GM18873 (cell line): Measurements from ENCODE around the gene THSD4.
"Not testable (repeated sequence)": the region's sequence is repeated elsewhere in the genome, so short reads cannot be mapped to it uniquely, and the experiment has no call there.

Experiments
- ATAC-seq: cut with Tn5 transposase; IDR thresholded peaks from one replicate; pipeline ENCODE4 v1.9.1; 2021; ENCODE audit warnings: mild to moderate bottlenecking, moderate library complexity, moderate number of reproducible peaks; ENCODE audit not compliant: unreplicated experiment, low FRiP score

Gene THSD4

DNA sequence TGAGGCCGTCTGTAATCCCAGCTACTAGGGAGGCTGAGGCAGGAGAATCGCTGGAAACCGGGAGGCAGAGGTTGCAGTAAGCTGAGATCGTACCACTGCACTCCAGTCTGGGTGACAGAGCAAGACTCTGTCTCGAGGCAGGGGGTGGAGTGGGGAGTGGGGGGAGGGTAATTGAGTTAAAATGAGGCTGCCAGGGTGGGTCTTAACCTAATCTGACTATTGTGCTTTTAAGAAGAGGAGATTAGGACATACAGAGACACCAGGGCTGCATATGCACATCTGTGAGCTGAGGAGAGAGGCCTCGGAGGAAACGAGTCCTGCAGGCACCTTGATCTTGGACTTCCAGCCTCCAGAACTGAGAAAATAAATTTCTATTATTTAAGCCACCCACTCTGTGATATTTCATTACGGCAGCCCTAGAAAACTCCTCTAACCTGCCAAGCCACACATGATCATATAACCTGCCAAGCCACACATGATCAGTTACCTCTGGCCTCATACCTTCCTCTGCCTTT is 197.0 kb downstream of the THSD4 start:
- no peak for ATAC-seq

DNA sequence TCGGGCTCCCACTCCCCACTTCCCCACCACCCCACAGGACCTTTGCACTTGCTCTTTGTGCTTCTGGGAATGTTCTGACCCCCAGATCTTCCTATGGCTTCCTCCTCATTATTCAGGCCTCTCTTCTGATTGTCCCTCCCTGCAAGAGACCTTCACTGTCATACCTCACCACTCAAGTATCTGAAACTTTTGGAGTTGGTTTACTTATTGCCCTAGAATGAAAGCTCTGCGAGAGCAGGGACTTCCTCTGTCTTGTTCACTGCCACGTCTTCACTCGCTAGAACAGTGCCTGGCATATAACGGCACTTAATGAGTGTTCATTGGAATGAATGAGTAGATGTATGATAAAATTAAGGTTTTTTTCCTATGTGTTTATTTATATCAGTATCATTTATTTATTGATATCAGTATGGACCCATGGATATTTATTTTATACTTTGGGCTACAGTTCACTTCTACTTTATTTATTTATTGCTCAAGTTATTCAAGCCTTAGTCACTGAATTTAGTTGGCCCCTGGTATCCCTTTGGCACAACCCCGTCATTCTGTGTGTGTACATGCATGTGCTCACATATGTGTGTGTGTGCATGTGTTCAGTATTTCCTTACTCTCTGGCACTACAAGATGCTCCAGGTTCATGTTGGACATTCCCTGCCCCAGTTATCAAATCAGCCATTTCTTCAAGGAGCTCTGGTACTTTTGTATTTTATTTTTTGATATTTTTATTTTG is 197.6 kb downstream of the THSD4 start:
- ATAC-seq = no peak

DNA sequence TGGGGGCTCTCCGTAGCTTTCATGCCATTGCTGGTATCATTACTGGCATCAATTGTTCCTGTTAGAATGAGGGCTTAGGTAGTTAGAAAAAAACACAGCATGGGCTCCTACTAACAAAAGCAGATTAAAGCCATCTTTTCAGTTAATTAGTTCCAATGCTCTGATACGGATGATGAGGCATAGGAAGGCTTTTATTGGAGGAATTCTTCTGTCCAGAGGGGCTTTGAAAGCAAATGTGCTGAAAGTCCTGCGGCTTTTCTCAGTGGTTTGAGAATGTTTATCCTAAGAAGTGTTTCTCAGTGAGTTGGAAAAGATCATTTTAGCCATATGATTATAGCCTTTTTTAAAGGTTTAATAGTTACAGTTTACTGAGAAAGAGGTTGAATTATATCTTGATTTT is 198.5 kb downstream of the THSD4 start:
- ATAC-seq = no peak

DNA sequence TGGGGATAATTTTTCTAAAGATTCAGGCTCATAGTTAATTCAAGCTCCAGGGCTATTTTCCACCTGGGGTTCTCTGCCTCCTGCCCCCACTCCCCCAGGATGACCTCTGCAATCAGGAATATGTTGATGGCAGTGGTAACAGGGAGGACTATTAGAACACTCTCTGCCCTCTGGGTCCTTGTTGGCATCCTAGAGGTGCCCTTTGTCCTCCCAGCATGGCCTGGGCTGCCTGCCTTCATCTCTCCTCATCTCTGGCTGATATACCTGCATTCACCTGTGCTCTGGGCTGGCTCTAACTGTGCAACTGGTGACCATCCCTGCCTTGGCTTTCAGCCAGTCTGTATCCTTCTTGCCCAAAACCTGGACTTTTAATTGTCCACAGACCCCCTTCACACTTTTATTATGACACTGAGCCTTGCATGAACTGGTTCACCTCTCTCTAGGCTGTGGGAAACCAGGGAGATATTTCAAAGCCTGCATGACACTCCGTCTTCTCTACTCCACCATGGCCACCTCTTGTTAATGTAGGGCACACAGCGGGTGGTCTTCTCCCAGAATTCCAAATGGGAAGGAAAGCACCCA is 199.8 kb downstream of the THSD4 start:
- no peak for ATAC-seq

DNA sequence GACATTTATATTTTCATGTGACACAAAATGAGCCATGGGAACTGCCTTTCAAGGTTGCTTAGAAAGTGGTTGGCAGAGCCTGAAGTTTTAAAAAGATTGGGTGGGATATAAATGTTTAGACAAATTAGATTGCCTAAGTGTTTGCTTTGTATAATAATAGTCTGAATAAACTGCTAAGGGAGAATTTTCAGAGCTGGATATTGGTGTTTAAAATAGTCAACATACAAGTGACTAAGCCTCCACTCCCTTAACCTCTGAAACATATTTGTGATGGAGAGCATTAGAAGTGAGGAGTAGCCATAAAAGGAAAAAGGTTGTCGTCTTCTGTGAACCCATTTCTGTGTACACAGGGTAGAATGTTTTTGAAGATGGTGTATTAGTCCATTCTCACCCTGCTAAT is 201.6 kb downstream of the THSD4 start:
- no peak for ATAC-seq

DNA sequence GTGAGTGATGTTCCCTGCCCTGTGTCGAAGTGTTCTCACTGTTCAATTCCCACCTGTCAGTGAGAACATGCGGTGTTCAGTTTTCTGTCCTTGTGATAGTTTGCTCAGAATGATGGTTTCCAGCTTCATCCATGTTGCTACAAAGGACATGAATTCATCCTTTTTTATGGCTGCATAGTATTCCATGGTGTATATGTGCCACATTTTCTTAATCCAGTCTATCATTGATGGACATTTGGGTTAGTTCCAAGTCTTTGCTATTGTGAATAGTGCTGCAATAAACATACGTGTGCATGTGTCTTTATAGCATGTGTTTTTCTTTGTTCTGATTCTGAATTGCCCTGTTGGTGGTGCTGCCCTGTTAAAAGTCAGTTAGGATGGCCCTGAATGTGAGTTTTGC is 204.2 kb downstream of the THSD4 start:
- not testable (repeated sequence) for ATAC-seq

DNA sequence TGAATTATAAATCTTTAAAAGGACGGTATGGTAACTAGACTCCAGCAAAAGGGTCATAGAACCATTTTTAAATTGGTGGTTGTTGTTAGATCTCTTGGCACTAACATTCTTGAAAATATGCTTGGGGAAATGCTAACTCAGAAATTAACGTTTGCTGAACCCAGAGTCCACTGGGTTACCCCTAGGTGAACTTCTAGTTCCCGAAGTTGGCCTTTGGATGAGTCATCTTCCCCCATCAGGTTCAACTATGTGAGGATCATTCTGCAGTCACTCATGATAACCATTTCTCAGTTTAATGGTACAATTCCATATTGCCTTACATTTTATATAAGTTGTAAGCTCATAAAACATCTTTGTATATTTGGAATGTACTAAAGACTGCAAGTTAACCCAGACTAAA is 204.7 kb downstream of the THSD4 start:
- ATAC-seq = no peak

DNA sequence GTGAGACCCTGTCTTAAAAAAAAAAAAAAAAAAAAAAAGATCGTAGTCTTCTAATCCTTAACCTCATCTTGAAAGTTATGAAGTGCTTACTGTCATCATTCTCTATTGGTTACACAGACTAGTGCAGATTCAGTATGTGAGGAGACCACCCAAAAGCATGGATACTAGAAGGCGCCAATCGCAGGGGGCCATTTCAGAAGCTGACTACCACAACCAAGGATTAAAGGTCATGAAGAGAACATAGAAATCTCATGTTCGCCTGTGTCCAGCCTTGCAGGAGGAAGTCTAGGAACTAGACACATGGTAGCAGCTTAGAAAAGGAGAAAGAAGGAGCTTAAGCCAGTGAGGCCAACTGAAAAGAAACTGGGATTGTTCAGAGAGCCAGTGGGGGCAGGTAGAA is 207.8 kb downstream of the THSD4 start:
- no peak for ATAC-seq

DNA sequence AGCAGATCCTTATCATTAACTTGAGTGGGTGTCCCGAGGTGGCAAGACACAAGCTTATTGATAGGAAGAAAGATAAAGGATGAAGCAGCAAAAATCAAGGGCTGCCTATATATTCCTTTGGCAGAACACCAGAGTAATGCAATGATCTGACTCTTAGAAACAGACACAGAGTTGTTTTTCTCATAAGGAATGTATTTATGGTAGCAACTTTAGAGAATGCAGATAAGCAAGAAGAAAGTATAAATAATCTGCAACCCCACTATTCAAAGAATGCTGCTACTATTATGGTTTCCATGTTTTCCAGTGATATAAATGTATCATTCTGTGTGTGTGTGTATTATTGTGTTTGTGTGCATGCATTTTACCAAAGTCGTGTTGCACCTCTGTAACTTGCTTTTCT is 208.3 kb downstream of the THSD4 start:
- no peak for ATAC-seq

DNA sequence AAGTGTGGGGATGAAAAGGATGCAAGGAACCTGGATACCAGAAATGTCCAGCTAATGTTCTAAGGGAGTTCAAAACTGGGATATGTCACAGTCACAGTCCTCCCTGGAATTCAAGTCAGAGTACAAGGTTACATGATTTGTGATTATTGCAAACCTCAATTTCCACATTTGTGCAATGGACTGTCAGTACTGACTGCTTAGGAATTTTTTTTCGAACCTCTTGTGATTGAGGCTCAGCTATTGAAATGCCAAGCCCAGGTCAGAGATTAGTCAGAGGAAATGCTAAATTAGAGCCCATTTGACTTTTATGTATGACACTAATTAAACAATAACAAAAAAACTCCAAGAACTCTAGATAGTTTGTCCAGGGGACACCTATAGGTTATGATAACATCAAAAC is 210.2 kb downstream of the THSD4 start:
- ATAC-seq = no peak

DNA sequence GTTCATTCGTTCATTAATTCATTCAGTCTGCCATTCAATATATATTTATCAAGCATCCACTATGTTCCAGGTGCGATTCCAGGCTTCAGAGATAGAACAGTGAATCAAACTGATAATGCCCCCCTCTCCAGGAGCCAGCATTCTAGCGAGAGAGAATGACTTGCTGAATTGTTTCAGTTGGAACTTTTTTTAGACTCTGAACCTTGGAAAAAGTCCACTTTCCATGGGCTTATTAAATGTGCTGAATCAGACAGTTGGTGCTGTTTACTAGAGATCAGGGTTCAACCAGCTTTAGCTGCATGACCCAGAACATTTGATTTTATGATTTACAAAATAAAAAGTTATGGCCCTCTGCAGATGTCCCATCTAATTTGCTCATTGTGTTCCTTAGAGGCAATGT is 213.2 kb downstream of the THSD4 start:
- no peak for ATAC-seq

DNA sequence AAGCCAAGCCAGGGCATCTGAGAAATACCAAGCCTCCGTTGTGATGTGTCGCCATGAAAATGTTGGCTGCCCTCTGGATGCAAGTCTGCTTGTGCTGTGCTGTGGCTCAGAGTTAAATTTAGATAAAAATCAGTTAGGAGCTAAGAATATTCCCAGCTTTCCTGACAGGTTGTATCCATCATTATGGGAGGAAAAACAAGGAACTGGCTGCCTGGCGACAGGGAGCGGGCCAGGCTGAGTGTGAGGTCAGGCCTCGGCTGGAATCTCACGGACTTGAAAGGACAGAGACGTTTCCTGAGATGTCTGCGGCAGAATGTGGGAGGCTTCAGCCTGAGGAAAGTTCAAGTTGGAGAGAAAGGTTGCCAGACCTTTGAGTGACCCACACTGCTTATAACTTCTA is 213.8 kb downstream of the THSD4 start:
- no peak for ATAC-seq

DNA sequence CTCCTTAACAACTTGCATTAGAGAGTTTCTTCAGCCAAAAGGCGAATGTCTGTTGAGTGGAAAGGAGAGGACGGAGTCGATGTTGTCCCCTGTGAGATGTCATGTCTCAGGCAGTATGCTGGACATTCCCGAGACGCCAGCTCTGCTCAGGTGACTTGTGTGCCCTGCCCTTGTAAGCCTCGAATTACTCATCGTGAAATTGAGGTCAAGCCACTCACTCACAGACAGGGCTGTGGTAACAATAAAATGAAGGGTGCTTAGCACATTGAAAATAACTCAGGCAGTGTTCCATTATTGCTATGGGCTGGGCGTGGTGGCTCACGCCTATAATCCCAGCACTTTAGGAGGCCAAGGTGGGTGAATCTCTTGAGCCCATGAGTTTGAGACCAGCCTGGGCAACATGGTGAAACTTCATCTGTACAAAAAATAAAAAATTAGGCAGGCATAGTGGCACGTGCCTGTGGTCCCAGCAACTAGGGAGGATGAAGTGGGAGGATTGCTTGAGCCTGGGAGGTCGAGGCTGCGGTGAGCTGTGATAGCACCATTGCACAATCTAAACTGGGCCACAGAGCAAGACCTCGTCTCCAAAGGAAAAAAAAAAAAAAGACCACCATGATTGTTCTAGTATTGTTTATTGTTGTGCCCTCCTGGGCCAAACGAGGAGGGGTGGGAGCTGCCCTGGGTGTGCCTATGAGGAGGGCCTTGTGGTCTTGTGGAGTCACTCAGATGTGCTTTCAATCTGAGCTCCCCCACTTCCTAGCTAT is 214.4 kb downstream of the THSD4 start:
- no peak for ATAC-seq

DNA sequence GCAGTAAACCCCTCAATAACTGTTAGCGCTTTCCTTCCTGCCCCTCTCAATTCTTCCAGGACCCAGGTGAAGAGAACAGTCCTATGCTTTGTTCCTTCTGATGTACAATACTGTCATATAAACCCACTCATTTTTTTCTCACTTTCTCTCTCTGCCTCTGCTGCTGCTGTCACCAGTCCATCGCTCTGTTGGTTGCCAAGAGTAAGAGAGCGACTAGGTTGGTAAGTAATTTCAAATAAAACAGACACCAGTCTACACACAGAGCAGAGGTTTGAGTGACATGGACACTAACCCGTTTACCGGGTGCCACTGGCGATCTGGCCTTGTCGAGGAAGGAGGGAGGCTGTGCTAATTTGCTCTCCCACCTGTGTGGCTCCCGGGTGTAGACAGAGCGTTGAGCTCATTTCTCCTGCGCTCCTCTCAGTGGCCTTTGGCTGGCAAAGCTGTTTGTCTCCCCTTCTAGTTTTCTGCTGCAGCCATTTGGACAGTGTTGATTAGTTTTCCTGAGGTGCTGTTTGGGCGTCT is 215.4 kb downstream of the THSD4 start:
- no peak for ATAC-seq

DNA sequence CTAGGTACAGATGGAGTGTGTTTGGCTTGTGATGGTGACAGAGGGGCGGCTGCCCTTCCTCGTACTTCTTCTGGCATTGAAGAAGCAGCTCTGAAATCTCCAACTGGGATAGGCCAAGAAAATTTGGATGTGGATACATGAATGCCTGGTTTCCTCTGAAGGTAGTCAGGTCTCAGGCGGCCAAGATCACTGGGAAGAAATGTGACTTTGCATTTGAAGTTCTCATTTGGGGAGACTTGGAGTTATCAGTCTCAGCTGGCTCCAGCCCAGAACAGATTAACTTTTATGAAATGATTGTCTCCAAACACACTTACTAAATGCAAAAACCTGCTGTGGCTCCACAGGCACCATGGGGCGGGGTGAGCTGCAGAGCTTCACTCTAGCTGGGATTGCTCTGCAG is 215.9 kb downstream of the THSD4 start:
- ATAC-seq = no peak

DNA sequence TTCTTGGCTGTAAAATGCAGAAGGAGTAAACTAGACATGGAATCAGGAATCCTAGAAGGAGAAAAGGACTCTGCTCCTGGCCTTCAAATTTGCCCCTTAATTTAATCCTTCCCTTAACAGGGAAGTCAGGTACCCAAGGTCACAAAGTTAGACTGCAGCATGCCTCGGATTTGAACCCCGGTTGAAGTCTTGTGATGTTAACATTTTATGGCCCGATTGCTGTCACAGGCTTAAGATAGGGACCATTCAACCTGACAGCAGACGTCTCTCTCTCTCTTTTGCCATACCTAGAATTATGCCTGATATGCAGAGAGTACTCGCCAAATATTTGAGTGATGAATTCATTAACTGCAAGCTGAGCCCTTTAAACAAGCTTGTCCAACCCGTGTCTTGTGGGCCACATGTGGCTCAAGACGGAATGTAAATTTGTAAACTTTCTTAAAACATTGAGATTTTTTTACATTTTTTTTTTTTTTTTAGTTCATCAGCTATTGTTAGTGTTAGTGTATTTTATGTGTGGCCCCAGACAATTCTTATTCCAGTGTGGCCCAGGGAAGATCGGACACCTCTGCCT is 217.2 kb downstream of the THSD4 start:
- no peak for ATAC-seq

DNA sequence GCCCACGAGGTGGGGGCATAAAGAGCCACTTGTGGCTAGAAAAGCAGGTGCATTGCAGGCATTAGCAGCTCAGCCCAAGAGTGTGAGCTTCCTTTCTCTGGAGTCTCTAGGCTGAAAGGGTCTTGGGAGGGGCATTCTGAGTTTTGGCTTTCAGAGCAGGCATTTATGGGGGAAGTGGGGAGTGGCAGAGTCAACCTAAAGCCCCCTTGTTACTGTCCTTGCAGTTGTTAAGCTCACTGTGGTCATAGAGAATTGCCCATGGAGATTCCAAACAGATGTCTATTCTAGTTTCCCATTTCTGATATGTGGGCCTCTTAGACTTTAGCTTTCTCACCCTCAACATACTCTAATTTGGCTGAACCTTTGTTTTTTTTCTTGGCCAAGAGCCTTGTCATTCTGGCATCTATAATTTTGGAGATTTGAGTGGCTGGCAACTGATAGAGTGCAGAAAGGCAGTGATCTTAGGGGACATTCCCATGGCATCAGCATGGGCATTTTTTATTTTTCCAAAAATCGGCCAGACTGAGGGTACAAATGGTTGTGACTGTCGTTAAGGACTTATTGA is 217.9 kb downstream of the THSD4 start:
- ATAC-seq = no peak

DNA sequence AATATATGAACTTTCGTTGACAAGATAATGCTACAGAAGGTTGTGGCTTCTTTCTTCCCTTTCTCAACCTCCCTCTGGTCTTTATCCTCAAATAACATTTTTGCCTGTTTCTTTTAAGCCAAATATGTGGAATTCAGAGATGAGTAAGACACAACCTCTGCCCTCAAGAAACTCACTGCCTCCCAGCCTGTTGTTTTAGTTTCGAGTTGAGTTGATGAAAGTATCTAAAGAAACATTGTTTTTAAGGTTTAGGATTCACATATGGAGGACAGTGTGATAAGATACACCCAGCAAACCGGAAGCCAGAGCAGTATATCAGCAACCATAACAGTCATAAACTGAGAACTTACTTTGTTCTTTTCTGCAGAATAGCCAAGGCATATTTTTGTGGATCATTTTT is 218.6 kb downstream of the THSD4 start:
- no peak for ATAC-seq

DNA sequence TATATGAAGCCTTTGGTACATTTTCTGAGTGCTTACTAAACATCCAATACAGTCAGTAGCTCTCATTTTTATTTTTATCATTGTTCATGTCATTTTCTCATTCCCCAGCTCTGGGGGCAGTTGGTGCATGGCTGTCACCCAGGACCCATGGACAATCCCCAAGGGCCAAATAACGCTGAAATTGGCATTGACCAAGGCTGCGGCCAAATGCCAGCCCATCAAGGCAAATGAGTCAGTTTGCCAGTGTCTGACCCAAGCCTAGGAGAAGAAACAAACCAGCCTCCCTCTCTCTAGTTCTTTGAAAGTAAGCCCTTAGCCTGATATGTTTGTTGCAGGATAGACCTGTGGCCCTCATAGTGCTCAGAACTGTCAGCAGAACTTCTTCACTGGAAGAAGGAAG is 219.2 kb downstream of the THSD4 start:
- ATAC-seq = no peak

DNA sequence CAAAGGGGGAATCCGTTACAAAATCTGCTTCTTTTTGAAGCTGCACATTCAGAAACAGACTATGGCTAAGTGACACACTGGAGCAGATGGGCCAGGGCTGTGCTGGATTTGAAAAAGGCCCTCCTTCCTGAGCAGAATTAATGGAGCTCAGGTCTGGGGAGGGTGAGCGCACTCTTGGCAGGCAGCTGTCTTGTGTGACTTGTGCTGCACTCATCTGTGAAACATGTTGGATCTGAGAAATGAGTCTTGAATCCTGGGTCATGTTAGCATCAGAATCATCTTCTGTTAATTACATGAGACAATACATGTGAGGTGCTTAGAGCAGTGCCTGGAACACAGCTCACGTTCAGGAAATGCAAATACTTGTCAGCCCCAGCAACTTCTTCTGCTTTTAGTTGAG is 219.6 kb downstream of the THSD4 start:
- ATAC-seq = no peak

DNA sequence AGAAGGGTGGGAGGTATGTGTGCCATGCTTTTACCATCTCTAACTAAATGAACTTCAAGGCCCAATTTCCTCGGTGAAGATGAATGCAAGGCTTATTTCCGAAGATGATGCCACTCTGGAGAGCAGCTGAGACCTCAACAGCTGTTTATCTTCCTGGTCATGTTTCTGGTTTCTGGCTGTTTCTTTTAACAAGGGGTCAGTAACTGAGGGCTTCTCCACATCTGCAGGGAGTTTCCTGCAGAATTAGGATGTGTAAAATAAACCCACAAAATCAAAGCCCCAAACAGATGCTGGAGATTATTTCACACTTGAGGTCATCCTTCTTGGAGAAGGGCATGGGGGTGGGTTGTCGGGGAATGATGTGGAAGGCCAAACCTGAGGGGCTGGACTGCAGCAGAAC is 220.3 kb downstream of the THSD4 start:
- no peak for ATAC-seq
